ENCODE data around the gene ZNF414. TPM values are rescaled to one million over a fixed set of nuclear protein-coding genes. Genes with fewer than 3 reads are reported as not detected.
"Not testable (repeated sequence)": the region's sequence is repeated elsewhere in the genome, so short reads cannot be mapped to it uniquely, and the experiment has no call there.

ZNF414 gene
- total RNA-seq, 2 experiments from 2014 or later = 36.3 to 38.0 TPM

- H3K9me3 Mint-ChIP-seq = no peaks in the 10 kb centered on the region
- no peak for ATAC-seq (ENCODE audit: poor library complexity)
- no peak overlapping the region for H3K4me3 ChIP-seq (ENCODE audit: low read length)
- no peak for TF ChIP-seq CTCF (IDR thresholded peaks at IDR 0.05)
- CTCF ChIA-PET = interaction anchor here (0.5 to 3.5 kb wide), 4 partner anchors 21 to 1615 kb away, joined by 3 to 11 read pairs (median 6); no protein-coding TSS in a partner anchor
- no peaks in the 10 kb centered on the region for H3K27me3 ChIP-seq (ENCODE audit: control insufficient read depth in 1 of 2, insufficient read depth in 2 of 2, low read length in 2 of 2)
- POLR2A ChIA-PET = interaction anchor here (0.6 to 1.0 kb wide), 3 partner anchors 10 to 21 kb away, joined by 3 read pairs; no protein-coding TSS in a partner anchor
- H3K4me1 Mint-ChIP-seq (ENCODE audit: low read depth) = peaks cover 13% of the 10 kb centered on the region
- peak overlapping the region; percentile 66 for H3K27ac Mint-ChIP-seq
- no peaks in the 10 kb centered on the region for H3K27me3 Mint-ChIP-seq
- H3K27ac ChIP-seq (ENCODE audit: low read depth in 1 of 2, low read length in 2 of 2) = no peak overlapping the region
- H3K4me1 ChIP-seq (ENCODE audit: insufficient read depth, low read length) = peaks cover 39% of the 10 kb centered on the region
- no peaks in the 10 kb centered on the region for H3K9me3 ChIP-seq (ENCODE audit: control insufficient read depth in 1 of 2, insufficient read depth in 1 of 2, low read length in 2 of 2)
- peaks cover 12% of the 10 kb centered on the region for H3K36me3 Mint-ChIP-seq (ENCODE audit: low read depth)
- DNase-seq = peak in 1 of 14 experiments; percentile 9
- peaks cover 43% of the 10 kb centered on the region for H3K36me3 ChIP-seq (ENCODE audit: insufficient read depth, low read length)
- no peak overlapping the region for H3K4me3 Mint-ChIP-seq
- intact Hi-C loops (cut with DNase I, micrococcal nuclease) = no loop called here
These were observed 43.8 kb upstream of the ZNF414 start for GRCh38 chr19:8557642-8558238.

- Histone ChIP-seq H3K4me1 (ENCODE audit: insufficient read depth, low read length) (peaks cover 19% of the 10 kb centered on the region), H3K36me3 (ENCODE audit: insufficient read depth, low read length) (peaks cover 64% of the 10 kb centered on the region)
- H3K27me3 Mint-ChIP-seq; POLR2A ChIA-PET; intact Hi-C loops (cut with DNase I, micrococcal nuclease); H3K9me3 ChIP-seq (ENCODE audit: control insufficient read depth in 1 of 2, insufficient read depth in 1 of 2, low read length in 2 of 2); H3K27ac Mint-ChIP-seq; H3K27ac ChIP-seq (ENCODE audit: low read depth in 1 of 2, low read length in 2 of 2); H3K9me3 Mint-ChIP-seq; ATAC-seq (ENCODE audit: poor library complexity); DNase-seq; H3K27me3 ChIP-seq (ENCODE audit: control insufficient read depth in 1 of 2, insufficient read depth in 2 of 2, low read length in 2 of 2); H3K4me3 ChIP-seq (ENCODE audit: low read length); H3K4me3 Mint-ChIP-seq: not testable (repeated sequence)
- H3K36me3 Mint-ChIP-seq (ENCODE audit: low read depth) = peaks cover 23% of the 10 kb centered on the region
- H3K4me1 Mint-ChIP-seq (ENCODE audit: low read depth) = peaks cover 13% of the 10 kb centered on the region
- CTCF ChIA-PET = interaction anchor here (1.5 kb wide), 1 partner anchor 27 kb away, joined by 3 read pairs; no protein-coding TSS in a partner anchor
These were observed 39.8 kb upstream of the ZNF414 start for GRCh38 chr19:8553729-8554128.

GRCh38 chr19:8552810-8553209 is 38.8 kb upstream of the ZNF414 start:
- Histone ChIP-seq H3K36me3 (ENCODE audit: insufficient read depth, low read length) (peaks cover 62% of the 10 kb centered on the region), H3K9me3 (ENCODE audit: control insufficient read depth in 1 of 2, insufficient read depth in 1 of 2, low read length in 2 of 2) (no peaks in the 10 kb centered on the region), H3K27me3 (ENCODE audit: control insufficient read depth in 1 of 2, insufficient read depth in 2 of 2, low read length in 2 of 2) (no peaks in the 10 kb centered on the region), H3K4me1 (ENCODE audit: insufficient read depth, low read length) (peaks cover 10% of the 10 kb centered on the region), H3K4me3 (ENCODE audit: low read length) (no peak overlapping the region), H3K27ac (ENCODE audit: low read depth in 1 of 2, low read length in 2 of 2) (no peak overlapping the region)
- peaks cover 23% of the 10 kb centered on the region for H3K36me3 Mint-ChIP-seq (ENCODE audit: low read depth)
- H3K4me3 Mint-ChIP-seq = no peak overlapping the region
- ChIA-PET POLR2A (no interaction called here), CTCF (interaction anchor here (1.4 to 1.5 kb wide), 2 partner anchors 26 to 28 kb away, joined by 3 read pairs; no protein-coding TSS in a partner anchor)
- no peak for DNase-seq
- H3K27me3 Mint-ChIP-seq = no peaks in the 10 kb centered on the region
- no peak for ATAC-seq (ENCODE audit: poor library complexity)
- no peak overlapping the region for H3K27ac Mint-ChIP-seq
- H3K9me3 Mint-ChIP-seq = no peaks in the 10 kb centered on the region
- peaks cover 3% of the 10 kb centered on the region for H3K4me1 Mint-ChIP-seq (ENCODE audit: low read depth)
- TF ChIP-seq CTCF (IDR thresholded peaks at IDR 0.05) = no peak
- intact Hi-C loops (cut with DNase I, micrococcal nuclease) = no loop called here
